Smooth muscle cell (in vitro differentiated cells): ENCODE measurements around the gene SELENOP. TPM values are rescaled to one million over a fixed set of nuclear protein-coding genes. Genes with fewer than 3 reads are reported as not detected.

Experiments
- DNase-seq: peaks from one replicate; lab custom pipeline; 2025; ENCODE audit not compliant: unreplicated experiment; lab: John Stamatoyannopoulos, UW
- H2AFZ ChIP-seq: fragments of 200-600 bp; sonication (generic); 2 replicates; pipeline ENCODE4 v1.6.0; 2016; ENCODE audit warnings: antibody characterized with exemption, low read depth, mild to moderate bottlenecking
- H3F3A ChIP-seq: fragments of 200-600 bp; sonication (generic); 2 replicates; pipeline ENCODE4 v1.6.0; 2017; ENCODE audit warnings: antibody characterized with exemption, low read depth
- H3K27ac ChIP-seq: fragments of 200-600 bp; sonication (generic); 2 replicates; pipeline ENCODE4 v1.5.1; 2016; ENCODE audit warnings: low read depth, mild to moderate bottlenecking
- H3K27me3 ChIP-seq: fragments of 200-600 bp; sonication (generic); 2 replicates; pipeline ENCODE4 v1.6.1; 2016; ENCODE audit warnings: low read depth, mild to moderate bottlenecking
- H3K36me3 ChIP-seq: fragments of 200-600 bp; sonication (generic); 2 replicates; pipeline ENCODE4 v1.5.1; 2016; ENCODE audit warnings: low read depth
- H3K4me1 ChIP-seq: fragments of 200-600 bp; sonication (generic); 2 replicates; pipeline ENCODE4 v1.5.1; 2016; ENCODE audit warnings: low read depth
- H3K4me2 ChIP-seq: fragments of 200-600 bp; sonication (generic); 2 replicates; pipeline ENCODE4 v1.6.0; 2016; ENCODE audit warnings: mild to moderate bottlenecking
- H3K4me3 ChIP-seq: fragments of 200-600 bp; sonication (generic); 2 replicates; pipeline ENCODE4 v1.5.1; 2016; ENCODE audit warnings: mild to moderate bottlenecking
- H3K79me2 ChIP-seq: fragments of 200-600 bp; sonication (generic); 2 replicates; pipeline ENCODE4 v1.6.0; 2016; ENCODE audit warnings: low read depth, mild to moderate bottlenecking
- H3K9ac ChIP-seq: fragments of 200-600 bp; sonication (generic); 2 replicates; pipeline ENCODE4 v1.6.0; 2016; ENCODE audit warnings: low read depth
- H3K9me3 ChIP-seq: fragments of 200-600 bp; sonication (generic); replicated peaks from 2 replicates; pipeline ENCODE4 v1.5.1; 2016; ENCODE audit warnings: low read depth
- H4K20me1 ChIP-seq: fragments of 200-600 bp; sonication (generic); 2 replicates; pipeline ENCODE4 v1.6.0; 2016; ENCODE audit warnings: low read depth
- CTCF ChIP-seq: fragments of 200-600 bp; sonication (generic); IDR thresholded peaks from 2 replicates; pipeline ENCODE4 v1.5.1; 2017; ENCODE audit warnings: borderline replicate concordance, mild to moderate bottlenecking, antibody characterized with exemption; ENCODE audit not compliant: insufficient read depth, poor library complexity, severe bottlenecking
- WGBS: methylation state at CpG from one replicate; pipeline ENCODE4 v1.1.7; 2016; ENCODE audit warnings: low lambda C conversion rate; 5-methylcytosine and 5-hydroxymethylcytosine counted together
- polyA plus RNA-seq: library from polyadenylated mRNA; unstranded; fragments of >200 nt; fragmentation: Nextera tagmentation; extraction: Ambion mirVana; gene quantifications from 2 replicates; pipeline ENCODE4 v1.2.1, GENCODE V29; 2016
- total RNA-seq: library from RNA; depleted of rRNA; stranded (reverse); fragments of >200 nt; gene quantifications from 2 replicates; pipeline ENCODE4 v1.2.3, GENCODE V29; 2014

The SELENOP gene
- total and polyA plus RNA-seq, 2 experiments from 2014 or later: 11.9 to 12.2 TPM

GRCh38 chr5:42785756-42786155, 25.9 kb downstream of the SELENOP start:
- Histone ChIP-seq H4K20me1 (no peaks in the 10 kb centered on the region), H2AFZ (no peak overlapping the region), H3K4me3 (no peak overlapping the region), H3K36me3 (no peaks in the 10 kb centered on the region), H3K27me3 (no peaks in the 10 kb centered on the region), H3K79me2 (no peaks in the 10 kb centered on the region), H3F3A (no peaks in the 10 kb centered on the region), H3K4me2 (no peak overlapping the region), H3K4me1 (no peaks in the 10 kb centered on the region), H3K9me3 (peaks cover 10% of the 10 kb centered on the region), H3K27ac (no peak overlapping the region), H3K9ac (no peak overlapping the region)
- DNase-seq: no peak
- WGBS: 94% methylated on average over 4 of the region's 4 CpGs
- no peak for TF ChIP-seq CTCF

- TF ChIP-seq CTCF: no peak
These were observed 27.6 kb downstream of the SELENOP start for GRCh38 chr5:42784132-42784531.

GRCh38 chr5:42781584-42781983, 30.1 kb downstream of the SELENOP start:
- Histone ChIP-seq H3K4me3 (no peak overlapping the region), H3K9me3 (peaks cover 8% of the 10 kb centered on the region), H2AFZ (no peak overlapping the region), H3K4me1 (no peaks in the 10 kb centered on the region), H3K27ac (no peak overlapping the region), H3F3A (no peaks in the 10 kb centered on the region), H3K4me2 (no peak overlapping the region), H4K20me1 (no peaks in the 10 kb centered on the region), H3K27me3 (no peaks in the 10 kb centered on the region), H3K9ac (no peak overlapping the region), H3K79me2 (no peaks in the 10 kb centered on the region), H3K36me3 (no peaks in the 10 kb centered on the region)
- no peak for TF ChIP-seq CTCF
- WGBS: 44% methylated on average over 1 of the region's 1 CpG
- DNase-seq: no peak

More at GRCh38 chr5:42784132-42784531, 27.6 kb downstream of the SELENOP start:
- Histone ChIP-seq H3K4me2 (no peak overlapping the region), H3K27ac (no peak overlapping the region), H3K9ac (no peak overlapping the region), H3K36me3 (no peaks in the 10 kb centered on the region), H3K27me3 (no peaks in the 10 kb centered on the region), H3K79me2 (no peaks in the 10 kb centered on the region), H3K9me3 (peaks cover 10% of the 10 kb centered on the region), H3K4me3 (no peak overlapping the region), H3F3A (no peaks in the 10 kb centered on the region), H3K4me1 (no peaks in the 10 kb centered on the region), H2AFZ (no peak overlapping the region), H4K20me1 (no peaks in the 10 kb centered on the region)
- DNase-seq: no peak
- 92% methylated on average over 1 of the region's 1 CpG for WGBS

- Histone ChIP-seq H3K4me3 (no peak overlapping the region), H3K4me2 (no peak overlapping the region), H4K20me1 (no peaks in the 10 kb centered on the region), H3K79me2 (no peaks in the 10 kb centered on the region), H3F3A (no peaks in the 10 kb centered on the region), H3K4me1 (no peaks in the 10 kb centered on the region), H3K36me3 (no peaks in the 10 kb centered on the region), H3K9me3 (no peaks in the 10 kb centered on the region), H3K27me3 (no peaks in the 10 kb centered on the region), H2AFZ (no peak overlapping the region), H3K27ac (no peak overlapping the region), H3K9ac (no peak overlapping the region)
- 95% methylated on average over 1 of the region's 1 CpG for WGBS
- TF ChIP-seq CTCF: no peak
- DNase-seq: no peak
These were observed 32.6 kb downstream of the SELENOP start for GRCh38 chr5:42779083-42779482.
